CD4-positive, alpha-beta T cell treated with Interleukin-4 for 4 hours (primary cell): Measurements from ENCODE around the gene CLBA1.
"Not testable (repeated sequence)": the region's sequence is repeated elsewhere in the genome, so short reads cannot be mapped to it uniquely, and the experiment has no call there.

ENCODE experiments used
- DNase-seq: peaks from one replicate; pipeline ENCODE4 v3.0.0-alpha.2; 2020

CLBA1 gene

DNA sequence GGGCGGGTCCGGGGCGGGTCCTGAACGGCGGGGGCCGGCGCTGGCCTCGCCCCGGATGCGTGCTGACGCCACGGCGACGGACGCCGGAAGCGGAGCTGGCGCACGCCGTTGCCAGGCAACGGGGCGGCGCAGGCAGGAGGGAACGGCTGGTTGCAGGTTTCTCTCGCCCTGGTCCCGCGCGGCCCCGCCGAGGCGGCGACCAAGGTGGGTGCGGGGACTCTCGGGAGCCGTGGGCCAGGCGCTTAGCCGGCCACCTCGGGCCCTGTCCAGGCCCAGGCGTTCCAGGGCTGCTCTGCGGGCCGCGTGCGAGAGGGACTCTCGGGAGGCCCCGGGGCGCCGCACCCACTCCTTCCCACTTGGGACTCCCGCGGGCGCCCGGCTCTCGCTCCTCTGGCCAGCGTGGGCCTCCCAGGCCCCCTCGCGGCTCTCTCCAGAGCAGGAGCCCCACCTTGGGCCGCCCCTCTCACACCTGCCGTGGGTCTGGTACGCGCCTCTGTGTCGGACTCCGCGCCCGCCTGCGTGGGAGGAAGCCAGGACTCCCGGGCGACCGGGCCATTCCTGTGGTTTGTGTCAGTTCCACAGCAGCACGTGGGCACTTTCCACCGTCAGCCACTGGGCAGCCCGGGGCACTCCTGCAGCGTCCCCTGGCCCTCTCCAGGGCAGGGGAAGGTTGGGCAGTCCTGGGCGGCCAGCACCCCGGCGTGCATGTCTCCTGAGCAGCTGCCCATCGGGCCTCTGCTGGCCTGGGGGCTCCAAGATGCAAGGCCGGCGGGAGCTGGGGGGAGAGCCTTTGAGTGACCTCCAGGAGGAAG lies at the start of gene CLBA1:
Gene CLBA1, plus strand, starts transcription at position 114 of the 812 bp plus-strand sequence. Its CDS starts 644 bp downstream, at position 758.
- DNase-seq: peak; percentile 84

DNA sequence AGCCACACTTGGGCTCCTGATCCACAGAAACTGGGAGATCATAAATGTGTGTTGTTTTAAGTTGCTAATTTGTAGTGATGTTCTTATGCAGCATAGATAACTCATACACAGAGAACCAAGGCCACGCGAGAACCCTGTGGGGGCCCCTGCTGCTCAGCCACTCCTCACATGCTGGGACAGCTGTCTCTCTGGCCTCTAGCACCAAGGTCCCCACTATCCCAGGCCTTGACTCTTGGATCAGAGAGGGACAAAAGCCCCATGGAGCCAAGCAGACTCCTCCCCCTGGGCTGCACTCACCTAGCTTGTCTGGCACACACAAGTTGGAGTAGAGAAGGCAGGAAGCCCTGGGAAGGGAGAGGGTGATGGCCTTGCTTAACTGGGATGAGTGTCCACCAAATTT lies 49.6 kb upstream of the CLBA1 start:
- no peak for DNase-seq

DNA sequence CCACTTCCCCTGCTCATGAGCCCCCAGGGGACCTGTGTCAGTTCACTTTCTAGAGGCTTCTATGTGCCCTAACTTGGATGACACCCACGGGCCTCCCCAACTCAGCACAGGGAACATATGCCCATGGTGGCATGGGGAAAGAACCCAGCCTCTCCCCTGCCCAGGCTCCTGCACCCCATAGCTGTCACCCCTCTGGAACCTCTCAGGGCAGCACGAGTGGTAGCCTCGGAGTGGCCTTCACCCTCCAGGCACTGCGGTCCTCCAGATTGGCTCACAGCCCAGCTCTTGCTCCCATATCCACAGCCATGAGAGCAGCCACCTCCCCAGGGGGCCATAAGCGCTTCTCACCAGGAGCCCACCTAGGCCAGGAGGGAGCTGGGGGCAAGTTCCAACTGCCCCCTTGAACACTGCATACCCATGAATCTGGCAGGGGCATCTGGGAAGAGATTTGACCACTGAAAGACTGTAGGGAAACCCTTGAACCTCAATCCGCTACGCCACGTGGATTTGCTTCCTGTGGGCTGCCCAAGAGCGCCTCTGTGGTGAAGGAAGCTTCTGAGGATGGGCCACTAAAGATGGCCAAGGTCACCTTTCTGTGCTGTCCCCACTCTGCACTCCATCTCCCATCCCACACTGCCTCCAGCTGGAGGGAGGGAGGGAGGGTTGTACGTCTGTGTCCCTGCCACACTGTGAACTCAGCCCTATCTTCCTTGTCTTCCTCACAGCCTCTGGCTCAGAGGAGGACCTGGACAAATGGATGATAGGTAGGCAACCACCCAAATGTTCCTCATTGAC lies 49.0 kb upstream of the CLBA1 start:
- DNase-seq: no peak

DNA sequence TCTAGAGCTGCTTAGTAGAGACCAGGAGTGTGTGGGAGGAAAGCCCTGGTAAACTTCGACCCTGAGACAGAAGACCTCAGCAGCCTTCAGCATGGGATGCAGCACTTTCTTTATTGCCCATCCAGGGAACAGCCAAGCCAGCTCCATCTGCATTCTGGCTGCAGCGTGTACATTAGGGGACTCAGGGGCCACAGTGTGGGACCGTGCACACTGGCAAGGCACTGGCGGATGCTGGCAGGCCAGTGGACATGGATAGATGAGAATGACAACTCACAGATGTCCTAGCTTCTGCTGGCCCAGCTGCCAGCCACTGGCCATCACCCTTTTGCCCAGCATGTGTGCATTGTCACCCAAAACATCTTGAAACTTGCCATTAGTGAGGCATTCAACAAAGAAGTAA lies 48.4 kb upstream of the CLBA1 start:
- no peak for DNase-seq

DNA sequence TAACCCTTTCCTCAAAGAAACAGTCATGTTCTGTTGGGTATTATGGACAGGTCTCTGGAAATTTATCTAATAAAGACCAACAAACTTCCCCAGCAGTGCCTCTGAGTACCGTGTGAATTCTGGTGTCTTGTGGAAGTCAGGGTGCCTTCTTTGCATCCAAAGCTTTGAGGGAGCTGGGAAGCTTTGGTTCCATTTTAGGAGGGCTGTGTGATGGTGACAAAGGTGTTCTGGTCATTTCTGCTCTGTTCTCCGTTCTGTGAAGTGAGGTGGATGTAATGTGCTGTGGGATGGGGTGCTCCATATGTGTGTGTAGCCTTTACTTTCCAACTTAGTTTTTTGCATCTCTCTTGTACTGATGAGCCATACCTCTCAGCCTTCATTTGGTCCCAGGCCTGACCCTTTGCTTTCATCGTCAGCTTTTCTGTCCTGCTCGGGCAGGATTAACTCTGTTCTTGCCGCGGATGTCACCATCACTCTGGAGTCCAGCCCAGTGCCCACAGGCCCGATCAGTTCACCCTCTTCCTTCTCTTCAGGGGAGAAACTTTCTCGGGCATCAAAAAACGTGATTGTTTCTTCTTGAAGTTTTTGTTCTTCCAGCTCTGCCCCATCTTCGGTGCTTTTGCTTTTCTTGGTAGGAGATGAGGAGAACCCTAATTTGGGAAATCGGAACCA lies 47.8 kb upstream of the CLBA1 start:
- DNase-seq: no peak

DNA sequence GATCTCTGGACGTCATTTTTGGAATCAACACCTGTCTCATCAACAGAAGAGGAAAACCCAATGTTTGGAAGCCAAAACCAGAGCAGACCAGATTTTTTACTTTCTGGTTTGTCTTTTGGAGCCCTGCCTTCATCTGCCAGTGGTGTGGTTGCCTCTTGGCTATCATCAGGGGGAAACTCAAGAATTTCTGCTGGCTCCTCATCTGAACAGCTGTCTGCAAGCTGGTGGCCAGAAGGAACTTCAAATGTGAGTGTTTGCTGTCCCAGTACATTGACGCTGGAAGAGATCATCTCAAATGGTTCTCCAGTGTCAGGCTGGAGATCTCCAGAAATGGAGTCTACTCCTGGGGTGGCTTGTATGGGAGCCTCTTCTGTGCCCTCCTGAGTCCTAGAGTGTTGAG lies 47.2 kb upstream of the CLBA1 start:
- DNase-seq: no peak

DNA sequence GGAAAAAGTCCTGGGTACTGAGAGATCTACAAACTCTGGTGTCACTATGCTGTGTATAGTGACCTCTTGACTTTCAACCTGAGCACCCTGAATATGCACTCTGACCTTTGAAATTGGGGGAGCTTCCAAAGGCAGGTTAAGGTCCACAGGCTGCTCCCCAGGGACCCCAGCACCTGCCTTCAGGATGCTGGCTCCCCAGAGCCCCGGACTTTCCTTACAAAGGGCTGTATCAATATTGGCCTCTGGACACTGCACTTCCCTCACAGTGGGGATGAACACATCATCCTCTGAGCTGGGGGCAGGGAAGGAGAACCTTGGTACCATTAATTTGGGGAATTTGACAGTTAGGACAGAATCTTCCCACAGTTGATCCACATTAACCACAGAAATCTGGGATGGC lies 46.6 kb upstream of the CLBA1 start:
- no peak for DNase-seq

DNA sequence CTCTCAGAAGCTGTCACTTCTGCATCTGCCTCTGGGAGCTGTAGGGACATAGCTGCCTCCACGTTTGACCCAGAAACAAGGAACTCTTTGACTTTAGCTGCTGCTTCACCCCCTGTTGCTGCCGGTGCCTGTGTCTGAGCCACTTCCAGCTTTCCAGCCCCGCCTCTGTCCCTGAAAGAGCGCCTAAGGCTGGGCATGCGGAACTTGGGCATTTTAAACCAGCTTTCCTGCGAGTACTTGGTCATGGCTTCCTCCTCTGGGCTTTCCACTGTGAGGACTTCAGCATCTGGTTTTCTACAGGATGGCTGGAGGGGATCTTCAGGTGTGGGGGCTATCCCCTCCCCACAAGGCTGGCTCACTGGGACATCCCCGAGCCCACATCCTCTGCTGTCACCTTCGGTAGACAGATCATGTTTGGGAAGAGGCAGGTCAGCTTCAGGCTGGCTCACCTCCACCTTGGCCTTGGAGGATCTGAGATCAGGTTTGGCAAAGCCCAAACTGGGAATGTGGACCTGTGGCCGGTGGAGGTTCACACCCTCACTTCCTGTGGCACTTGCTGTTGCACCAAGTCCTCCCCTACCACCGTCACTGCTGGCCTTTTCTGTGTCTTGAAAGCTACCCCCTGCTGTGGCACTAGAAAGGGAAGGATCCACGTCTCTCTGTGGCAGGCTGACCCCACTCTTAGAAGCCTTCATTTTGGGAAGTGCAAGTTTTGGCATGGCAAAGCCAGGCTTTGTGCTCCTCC lies 45.8 kb upstream of the CLBA1 start:
- DNase-seq: no peak

DNA sequence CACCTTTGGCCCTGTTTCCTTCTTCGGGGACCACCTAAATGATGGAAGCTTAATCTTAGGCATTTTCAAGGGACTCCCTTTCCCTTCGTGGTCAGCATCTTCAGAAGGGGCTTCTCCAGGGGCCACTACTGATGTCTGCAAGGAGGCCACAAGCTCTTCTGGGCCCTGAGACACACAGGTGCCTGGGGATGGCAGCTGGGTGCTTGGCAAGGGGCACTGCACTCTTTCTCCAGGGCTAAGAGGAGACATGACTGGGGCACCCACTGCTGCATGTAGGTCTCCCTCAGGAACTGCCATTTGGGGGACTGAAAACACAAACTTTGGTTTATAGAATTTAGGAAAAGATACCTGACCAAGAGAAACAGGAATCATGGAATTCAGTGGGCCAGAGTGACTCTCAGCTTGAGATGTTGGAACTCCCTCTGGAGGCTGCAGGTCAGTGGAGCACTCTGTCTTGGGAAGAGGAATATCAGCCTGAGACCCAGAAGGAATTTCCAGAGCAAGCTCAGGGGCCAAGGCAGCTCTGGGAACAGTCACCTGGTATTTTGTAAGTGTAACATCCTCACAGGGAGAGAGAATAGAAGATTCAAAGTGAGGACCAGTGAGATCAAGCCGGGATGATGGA lies 45.0 kb upstream of the CLBA1 start:
- DNase-seq: no peak

DNA sequence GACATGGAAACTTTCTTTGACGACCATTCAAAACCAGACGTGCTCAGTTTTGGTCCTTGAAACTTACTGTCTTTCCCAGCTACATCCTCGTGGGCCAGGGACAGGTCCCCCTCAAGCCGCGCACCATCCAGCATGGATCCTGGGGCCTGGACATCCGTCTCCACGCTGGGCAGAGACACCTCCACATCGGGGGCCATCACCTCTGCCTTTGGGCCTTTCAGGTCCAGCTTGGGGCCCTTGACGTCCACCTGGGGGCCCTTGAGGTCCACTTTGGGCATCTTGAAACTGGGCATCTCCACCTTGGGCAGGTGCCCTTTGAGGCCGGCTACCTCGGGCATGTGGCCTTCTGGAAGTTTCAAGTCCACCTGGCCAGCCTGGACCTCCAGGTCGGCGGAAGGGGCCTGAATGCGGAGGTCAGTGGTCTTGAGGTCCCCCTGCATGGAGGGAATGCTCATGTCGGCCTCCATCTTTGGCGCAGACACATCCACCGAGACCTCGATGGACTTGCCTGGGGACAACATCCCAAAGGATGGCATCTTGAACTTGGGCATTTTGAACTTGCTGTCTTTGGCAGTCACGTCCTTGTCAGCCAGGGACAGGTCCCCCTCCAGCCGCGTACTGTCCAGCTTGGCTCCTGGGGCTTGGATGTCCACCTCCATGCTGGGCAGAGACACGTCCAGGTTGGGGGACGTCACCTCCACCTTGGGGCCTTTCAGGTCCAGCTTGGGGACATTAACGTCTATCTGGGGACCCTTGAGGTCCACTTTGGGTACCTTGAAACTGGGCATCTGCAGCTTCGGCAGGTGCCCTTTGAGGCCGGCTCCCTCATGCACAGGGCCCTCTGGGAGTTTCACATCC lies 43.9 kb upstream of the CLBA1 start:
- DNase-seq: no peak

DNA sequence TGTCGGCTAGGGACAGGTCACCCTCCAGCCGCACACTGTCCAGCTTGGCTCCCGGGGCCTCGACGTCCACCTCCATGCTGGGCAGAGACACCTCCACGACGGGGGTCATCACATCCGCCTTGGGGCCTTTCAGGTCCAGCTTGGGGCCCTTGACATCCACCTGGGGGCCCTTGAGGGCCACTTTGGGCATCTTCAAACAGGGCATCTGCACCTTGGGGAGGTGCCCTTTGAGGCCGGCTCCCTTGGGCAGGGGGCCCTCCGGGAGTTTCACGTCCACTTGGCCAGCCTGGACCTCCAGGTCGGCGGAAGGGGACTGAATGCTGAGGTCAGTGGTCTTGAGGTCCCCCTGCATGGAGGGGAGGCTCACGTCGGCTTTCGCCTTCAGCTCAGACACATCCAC lies 43.0 kb upstream of the CLBA1 start:
- no peak for DNase-seq

DNA sequence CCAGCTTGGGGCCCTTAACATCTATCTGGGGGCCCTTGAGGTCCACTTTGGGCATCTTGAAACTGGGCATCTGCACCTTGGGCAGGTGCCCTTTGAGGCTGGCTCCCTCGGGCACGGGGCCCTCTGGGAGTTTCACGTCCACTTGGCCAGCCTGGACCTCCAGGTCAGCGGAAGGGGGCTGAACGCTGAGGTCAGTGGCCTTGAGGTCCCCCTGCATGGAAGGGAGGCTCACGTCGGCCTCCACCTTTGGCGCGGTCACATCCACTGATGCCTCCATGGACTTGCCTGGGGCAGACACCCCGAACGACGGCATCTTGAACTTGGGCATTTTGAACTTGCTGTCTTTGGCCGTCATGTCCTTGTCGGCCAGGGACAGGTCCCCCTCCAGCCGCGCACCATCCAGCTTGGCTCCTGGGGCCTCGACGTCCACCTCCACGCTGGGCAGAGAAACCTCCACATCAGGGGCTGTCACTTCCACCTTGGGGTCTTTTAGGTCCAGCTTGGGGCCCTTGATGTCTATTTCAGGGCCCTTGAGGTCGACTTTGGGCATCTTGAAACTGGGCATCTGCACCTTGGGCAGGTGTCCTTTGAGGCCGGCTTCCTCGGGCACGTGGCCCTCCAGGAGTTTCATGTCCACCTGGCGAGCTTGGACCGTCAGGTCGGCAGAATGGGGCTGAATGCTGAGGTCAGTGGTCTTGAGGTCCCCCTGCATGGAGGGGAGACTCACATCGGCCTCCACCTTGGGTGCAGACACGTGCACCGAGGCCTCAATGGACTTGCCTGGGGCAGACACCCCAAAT lies 42.2 kb upstream of the CLBA1 start:
- not testable (repeated sequence) for DNase-seq

DNA sequence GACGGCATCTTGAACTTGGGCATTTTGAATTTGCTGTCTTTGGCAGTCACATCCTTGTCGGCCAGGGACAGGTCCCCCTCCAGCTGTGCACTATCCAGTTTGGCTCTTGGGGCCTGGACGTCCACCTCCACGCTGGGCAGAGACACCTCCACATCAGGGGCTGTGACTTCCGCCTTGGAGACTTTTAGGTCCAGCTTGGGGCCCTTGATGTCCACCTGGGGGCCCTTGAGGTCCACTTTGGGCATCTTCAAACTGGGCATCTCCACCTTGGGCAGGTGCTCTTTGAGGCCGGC lies 41.6 kb upstream of the CLBA1 start:
- DNase-seq: not testable (repeated sequence)

DNA sequence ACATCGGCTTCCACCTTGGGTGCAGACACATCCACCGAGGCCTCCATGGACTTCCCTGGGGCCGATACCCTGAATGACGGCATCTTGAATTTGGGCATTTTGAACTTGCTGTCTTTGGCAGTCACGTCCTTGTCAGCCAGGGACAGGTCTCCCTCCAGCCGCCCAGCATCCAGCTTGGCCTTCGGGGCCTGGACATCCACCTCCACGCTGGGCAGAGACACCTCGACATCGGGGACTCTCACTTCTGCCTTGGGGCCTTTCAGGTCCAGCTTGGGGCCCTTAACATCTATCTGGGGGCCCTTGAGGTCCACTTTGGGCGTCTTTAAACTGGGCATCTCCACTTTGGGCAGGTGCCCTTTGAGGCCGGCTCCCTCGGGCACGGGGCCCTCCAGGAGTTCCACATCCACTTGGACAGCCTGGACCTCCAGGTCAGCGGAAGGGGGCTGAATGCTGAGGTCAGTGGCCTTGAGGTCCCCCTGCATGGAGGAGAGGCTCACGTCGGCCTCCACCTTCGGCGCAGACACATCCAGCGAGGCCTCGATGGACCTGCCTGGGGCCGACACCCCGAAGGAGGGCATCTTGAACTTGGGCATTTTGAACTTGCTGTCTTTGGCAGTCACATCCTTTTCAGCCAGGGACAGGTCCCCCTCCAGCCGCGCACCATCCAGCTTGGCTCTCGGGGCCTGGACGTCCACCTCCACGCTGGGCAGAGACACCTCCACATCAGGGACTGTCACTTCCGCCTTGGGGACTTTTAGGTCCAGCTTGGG lies 41.0 kb upstream of the CLBA1 start:
- DNase-seq: not testable (repeated sequence)

DNA sequence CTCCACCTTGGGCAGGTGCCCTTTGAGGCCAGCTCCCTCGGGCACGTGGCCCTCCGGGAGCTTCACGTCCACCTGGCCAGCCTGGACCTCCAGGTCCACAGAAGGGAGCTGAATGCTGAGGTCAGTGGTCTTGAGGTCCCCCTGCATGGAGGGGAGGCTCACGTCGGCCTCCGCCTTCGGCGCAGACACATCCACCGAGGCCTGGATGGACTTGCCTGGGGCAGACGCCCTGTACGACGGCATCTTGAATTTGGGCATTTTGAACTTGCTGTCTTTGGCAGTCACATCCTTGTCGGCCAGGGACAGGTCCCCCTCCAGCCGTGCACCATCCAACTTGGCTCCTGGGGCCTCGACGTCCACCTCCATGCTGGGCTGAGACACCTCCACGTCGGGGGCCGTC lies 40.3 kb upstream of the CLBA1 start:
- not testable (repeated sequence) for DNase-seq

DNA sequence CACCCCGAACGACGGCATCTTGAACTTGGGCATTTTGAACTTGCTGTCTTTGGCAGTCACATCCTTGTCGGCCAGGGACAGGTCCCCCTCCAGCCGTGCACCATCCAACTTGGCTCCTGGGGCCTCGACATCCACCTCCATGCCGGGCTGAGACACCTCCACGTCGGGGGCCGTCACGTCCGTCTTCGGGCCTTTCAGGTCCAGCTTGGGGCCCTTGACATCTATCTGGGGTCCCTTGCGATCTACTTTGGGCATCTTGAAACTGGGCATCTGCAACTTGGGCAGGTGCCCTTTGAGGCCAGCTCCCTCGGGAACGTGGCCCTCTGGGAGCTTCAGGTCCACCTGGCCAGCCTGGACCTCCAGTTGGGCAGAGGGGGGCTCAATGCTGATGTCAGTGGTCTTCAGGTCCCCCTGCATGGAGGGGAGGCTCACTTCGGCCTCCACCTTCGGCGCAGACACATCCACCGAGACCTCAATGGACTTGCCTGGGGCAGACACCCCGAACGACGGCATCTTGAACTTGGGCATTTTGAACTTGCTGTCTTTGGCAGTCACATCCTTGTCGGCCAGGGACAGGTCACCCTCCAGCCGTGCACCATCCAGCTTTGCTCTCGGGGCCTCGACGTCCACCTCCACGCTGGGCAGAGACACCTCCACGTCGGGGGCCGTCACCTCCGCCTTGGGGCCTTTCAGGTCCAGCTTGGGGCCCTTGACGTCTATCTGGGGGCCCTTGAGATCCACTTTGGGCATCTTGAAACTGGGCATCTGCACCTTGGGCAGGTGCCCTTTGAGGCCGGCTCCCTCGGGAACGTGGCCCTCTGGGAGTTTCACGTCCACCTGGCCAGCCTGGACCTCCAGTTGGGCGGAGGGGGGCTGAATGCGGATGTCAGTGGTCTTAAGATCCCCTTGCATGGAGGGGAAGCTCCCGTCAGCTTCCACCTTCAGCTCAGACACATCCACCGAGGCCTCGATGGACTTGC lies 39.3 kb upstream of the CLBA1 start:
- not testable (repeated sequence) for DNase-seq

DNA sequence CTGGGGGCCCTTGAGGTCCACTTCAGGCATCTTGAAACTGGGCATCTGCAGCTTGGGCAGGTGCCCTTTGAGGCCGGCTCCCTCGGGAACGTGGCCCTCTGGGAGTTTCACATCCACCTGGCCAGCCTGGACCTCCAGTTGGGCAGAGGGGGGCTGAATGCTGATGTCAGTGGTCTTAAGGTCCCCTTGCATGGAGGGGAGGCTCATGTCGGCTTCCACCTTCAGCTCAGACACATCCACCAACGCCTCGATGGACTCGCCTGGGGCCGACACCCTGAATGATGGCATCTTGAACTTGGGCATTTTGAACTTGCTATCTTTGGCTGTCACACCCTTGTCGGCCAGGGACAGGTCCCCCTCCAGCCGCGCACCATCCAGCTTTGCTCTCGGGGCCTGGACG lies 38.4 kb upstream of the CLBA1 start:
- not testable (repeated sequence) for DNase-seq

DNA sequence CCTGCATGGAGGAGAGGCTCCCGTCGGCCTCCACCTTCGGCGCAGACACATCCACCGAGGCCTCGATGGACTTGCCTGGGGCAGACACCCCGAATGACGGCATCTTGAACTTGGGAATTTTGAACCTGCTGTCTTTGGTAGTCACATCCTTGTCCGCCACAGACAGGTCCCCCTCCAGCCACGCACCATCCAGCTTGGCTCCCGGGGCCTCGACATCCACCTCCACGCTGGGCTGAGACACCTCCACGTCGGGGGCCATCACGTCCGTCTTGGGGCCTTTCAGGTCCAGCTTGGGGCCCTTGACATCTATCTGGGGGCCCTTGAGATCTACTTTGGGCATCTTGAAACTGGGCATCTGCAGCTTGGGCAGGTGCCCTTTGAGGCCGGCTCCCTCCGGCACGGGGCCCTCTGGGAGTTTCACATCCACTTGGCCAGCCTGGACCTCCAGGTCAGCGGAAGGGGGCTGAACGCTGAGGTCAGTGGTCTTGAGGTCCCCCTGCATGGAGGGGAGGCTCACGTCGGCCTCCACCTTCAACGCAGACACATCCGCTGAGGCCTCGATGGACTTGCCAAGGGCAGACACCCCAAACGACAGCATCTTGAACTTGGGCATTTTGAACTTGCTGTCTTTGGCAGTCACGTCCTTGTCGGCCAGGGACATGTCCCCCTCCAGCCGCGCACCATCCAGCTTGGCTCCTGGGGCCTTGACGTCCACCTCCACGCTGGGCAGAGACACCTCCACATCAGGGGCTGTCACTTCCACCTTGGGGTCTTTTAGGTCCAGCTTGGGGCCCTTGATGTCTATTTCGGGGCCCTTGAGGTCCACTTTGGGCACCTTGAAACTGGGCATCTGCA lies 37.5 kb upstream of the CLBA1 start:
- DNase-seq: not testable (repeated sequence)
